Osteocyte (in vitro differentiated cells): Measurements from ENCODE around the gene STIMATE. TPM values are rescaled to one million over a fixed set of nuclear protein-coding genes. Genes with fewer than 3 reads are reported as not detected.

Source experiments
- DNase-seq: peaks from one replicate; pipeline ENCODE4 v3.0.0; 2021; ENCODE audit warnings: mixed read lengths; ENCODE audit not compliant: unreplicated experiment; ENCODE audit errors: extremely low spot score
- H3K27ac Mint-ChIP-seq: one replicate; pipeline ENCODE4 v1.8.0; 2021; ENCODE audit warnings: mild to moderate bottlenecking, mixed read lengths; ENCODE audit not compliant: unreplicated experiment
- H3K27me3 Mint-ChIP-seq: one replicate; pipeline ENCODE4 v1.8.0; 2021; ENCODE audit warnings: mixed read lengths; ENCODE audit not compliant: unreplicated experiment
- H3K36me3 Mint-ChIP-seq: one replicate; pipeline ENCODE4 v1.8.0; 2021; ENCODE audit warnings: mixed read lengths; ENCODE audit not compliant: unreplicated experiment
- H3K4me1 Mint-ChIP-seq: one replicate; pipeline ENCODE4 v1.8.0; 2021; ENCODE audit warnings: mixed read lengths; ENCODE audit not compliant: unreplicated experiment
- H3K4me3 Mint-ChIP-seq: one replicate; pipeline ENCODE4 v1.8.0; 2021; ENCODE audit warnings: mild to moderate bottlenecking, moderate library complexity, mixed read lengths; ENCODE audit not compliant: unreplicated experiment
- H3K9me3 Mint-ChIP-seq: one replicate; pipeline ENCODE4 v1.8.0; 2021; ENCODE audit warnings: mixed read lengths; ENCODE audit not compliant: unreplicated experiment
- total RNA-seq: library from RNA; stranded (reverse); gene quantifications from 2 replicates; pipeline ENCODE4 v1.2.1, GENCODE V29; 2021
- TF ChIP-seq, protein P1 (sequence below): fragments of 200-600 bp; sonication (generic); IDR thresholded peaks from 2 replicates; pipeline ENCODE4 v1.5.0; 2021; ENCODE audit warnings: antibody characterized with exemption, mild to moderate bottlenecking, moderate library complexity

Gene STIMATE
- total RNA-seq, 1 donor from 2014 or later, result 25.3 TPM

DNA sequence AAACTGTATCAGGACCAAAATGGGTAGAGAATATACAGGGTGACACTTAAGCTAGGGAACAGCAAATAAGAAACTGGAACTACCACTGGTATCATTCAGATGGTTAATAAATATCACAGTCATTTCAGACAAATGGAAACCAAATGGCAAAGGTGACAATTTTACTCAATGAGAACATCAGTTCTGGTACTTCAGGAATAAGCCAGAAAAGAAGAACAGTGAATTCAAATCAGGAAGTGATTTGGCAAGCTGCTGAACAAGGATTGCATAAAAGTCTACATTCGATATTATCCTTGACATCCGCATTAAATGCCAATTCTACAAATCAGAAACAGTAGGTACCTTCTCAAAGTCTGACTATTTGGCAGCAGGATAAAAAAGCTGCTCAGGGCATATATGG lies 23.5 kb upstream of the STIMATE start:
- TF ChIP-seq, protein P1, sequence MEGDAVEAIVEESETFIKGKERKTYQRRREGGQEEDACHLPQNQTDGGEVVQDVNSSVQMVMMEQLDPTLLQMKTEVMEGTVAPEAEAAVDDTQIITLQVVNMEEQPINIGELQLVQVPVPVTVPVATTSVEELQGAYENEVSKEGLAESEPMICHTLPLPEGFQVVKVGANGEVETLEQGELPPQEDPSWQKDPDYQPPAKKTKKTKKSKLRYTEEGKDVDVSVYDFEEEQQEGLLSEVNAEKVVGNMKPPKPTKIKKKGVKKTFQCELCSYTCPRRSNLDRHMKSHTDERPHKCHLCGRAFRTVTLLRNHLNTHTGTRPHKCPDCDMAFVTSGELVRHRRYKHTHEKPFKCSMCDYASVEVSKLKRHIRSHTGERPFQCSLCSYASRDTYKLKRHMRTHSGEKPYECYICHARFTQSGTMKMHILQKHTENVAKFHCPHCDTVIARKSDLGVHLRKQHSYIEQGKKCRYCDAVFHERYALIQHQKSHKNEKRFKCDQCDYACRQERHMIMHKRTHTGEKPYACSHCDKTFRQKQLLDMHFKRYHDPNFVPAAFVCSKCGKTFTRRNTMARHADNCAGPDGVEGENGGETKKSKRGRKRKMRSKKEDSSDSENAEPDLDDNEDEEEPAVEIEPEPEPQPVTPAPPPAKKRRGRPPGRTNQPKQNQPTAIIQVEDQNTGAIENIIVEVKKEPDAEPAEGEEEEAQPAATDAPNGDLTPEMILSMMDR, result no peak
- no peak for DNase-seq
- H3K4me1 Mint-ChIP-seq, result no peaks in the 10 kb centered on the region
- no peak overlapping the region for H3K27ac Mint-ChIP-seq
- no peaks in the 10 kb centered on the region for H3K9me3 Mint-ChIP-seq
- no peak overlapping the region for H3K4me3 Mint-ChIP-seq
- H3K36me3 Mint-ChIP-seq, result peaks cover 12% of the 10 kb centered on the region
- H3K27me3 Mint-ChIP-seq, result no peaks in the 10 kb centered on the region

DNA sequence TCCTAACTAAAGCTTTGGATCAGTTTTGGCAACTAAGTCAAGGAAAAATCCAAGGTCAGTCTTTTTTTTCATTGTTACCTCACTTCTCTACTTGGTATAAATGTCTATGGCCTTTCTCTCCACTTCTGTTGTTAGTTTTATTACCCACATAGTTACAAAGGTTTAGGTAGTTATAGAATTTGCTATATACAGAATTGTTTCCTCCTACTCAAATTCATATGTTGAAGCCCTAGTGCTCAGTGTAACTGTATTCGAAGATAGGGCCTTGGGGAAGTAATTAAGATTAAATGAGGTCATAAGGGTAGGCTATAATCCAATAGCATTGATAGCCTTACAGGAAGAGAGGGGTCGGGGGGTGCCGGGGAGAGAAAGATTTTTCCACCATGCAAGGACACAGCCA lies 19.7 kb upstream of the STIMATE start:
- Mint-ChIP-seq H3K9me3 (no peaks in the 10 kb centered on the region), H3K4me1 (no peaks in the 10 kb centered on the region), H3K36me3 (peaks cover 16% of the 10 kb centered on the region), H3K27ac (no peak overlapping the region), H3K4me3 (no peak overlapping the region), H3K27me3 (no peaks in the 10 kb centered on the region)
- no peak for DNase-seq
- TF ChIP-seq, protein P1, result no peak

DNA sequence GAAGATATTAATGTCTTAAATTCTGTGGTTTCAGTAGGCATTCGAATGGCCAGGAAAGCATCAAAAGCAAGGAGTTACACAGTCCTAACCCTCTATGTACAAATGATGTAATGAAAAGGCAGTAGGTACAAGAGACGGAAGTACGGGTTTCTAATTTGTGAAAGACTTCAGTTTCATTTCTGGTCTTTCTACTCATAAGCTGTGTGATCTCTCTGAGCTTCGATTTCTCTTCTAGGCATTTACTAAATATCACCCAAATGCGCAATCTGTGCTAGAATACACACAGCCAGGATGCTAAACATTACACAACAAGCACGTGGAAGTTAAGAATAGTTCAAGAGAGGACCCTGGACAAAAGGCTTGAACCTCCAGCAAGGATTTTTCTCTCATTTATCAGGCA lies 17.9 kb upstream of the STIMATE start:
- peaks cover 16% of the 10 kb centered on the region for H3K36me3 Mint-ChIP-seq
- TF ChIP-seq, protein P1, result no peak
- no peaks in the 10 kb centered on the region for H3K4me1 Mint-ChIP-seq
- H3K9me3 Mint-ChIP-seq, result no peaks in the 10 kb centered on the region
- no peaks in the 10 kb centered on the region for H3K27me3 Mint-ChIP-seq
- DNase-seq, result no peak
- H3K4me3 Mint-ChIP-seq, result no peak overlapping the region
- no peak overlapping the region for H3K27ac Mint-ChIP-seq

DNA sequence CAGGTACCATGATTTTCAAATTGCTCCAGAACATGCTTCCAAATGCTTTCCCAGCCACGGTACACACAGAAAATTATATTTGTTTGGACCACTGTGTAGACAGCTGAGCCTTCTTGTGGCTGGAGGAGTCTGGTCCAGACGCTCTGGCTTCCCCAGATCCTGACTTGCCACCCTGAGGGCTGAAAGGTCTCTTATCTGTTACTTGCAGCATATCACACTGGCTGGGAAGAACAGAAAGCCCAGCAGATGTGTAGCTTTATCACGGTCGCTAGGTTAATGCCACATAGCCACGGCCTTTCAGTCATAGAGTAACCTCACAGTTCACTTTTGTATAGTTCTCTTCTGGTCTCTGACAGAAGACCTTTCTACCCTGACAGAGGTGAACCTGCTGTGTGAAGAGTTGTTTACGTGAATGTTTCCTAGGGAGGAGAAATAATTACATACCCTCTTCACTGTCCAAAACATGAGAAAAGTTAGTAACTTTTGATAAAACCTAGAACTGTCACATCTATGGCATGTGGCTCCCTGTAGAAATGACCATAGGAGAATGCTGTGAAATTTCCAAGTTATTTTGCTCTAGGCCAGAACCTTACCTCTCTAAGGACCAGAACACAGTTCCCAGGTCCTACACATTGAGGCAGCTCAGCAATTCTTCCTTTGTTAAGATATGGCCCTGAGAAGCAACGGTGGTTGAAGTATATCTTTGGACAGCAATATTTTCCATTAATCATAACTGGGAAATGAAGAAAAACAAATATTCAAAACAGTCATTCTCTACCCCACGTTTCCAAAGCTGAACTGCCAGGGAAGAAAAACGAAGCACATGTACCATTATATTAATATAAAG lies 15.8 kb upstream of the STIMATE start:
- peaks cover 10% of the 10 kb centered on the region for H3K36me3 Mint-ChIP-seq

DNA sequence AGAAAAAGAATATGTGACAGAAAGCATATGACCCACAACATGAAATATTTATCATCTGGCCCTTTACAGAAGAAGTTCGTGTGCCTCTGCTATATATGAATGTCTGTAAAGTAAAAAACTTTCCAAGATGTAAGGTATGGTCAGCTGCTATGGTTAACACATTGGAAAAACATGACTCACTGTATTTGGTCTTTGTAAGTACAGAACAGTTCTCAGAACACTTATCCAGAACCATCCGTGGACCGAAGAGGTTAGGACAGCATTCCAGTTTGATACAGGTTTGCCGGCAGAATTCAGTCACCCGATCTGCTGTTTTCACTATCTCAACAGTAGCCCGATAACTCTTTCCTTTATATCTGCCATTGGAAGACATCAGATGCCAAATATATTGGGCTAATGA lies 13.5 kb upstream of the STIMATE start:
- H3K9me3 Mint-ChIP-seq, result no peaks in the 10 kb centered on the region
- no peak overlapping the region for H3K4me3 Mint-ChIP-seq
- DNase-seq, result no peak
- no peaks in the 10 kb centered on the region for H3K27me3 Mint-ChIP-seq
- H3K27ac Mint-ChIP-seq, result no peak overlapping the region
- peaks cover 9% of the 10 kb centered on the region for H3K36me3 Mint-ChIP-seq
- TF ChIP-seq, protein P1, result no peak
- H3K4me1 Mint-ChIP-seq, result no peaks in the 10 kb centered on the region

More for the DNA sequence above, 15.8 kb upstream of the STIMATE start:
- H3K27ac Mint-ChIP-seq, result no peak overlapping the region
- no peak for DNase-seq
- no peaks in the 10 kb centered on the region for H3K4me1 Mint-ChIP-seq
- H3K4me3 Mint-ChIP-seq, result no peak overlapping the region
- TF ChIP-seq, protein P1, result no peak
- H3K9me3 Mint-ChIP-seq, result no peaks in the 10 kb centered on the region
- no peaks in the 10 kb centered on the region for H3K27me3 Mint-ChIP-seq
